Endometrial microvascular endothelial cells (primary cell): Measurements from ENCODE around the gene KCNQ1. TPM values are rescaled to one million over a fixed set of nuclear protein-coding genes. Genes with fewer than 3 reads are reported as not detected.

ENCODE experiments used
- in situ Hi-C: cut with HindIII; loops from 2 replicates; pipeline ENCODE4 v1.10.0; 2017; ENCODE audit warnings: low sequenced_read_pairs, low pct_unique_long_range_greater_than_20kb; ENCODE audit errors: inconsistent ontology term
- total RNA-seq: library from RNA; depleted of rRNA; stranded (reverse); fragments of >200 nt; gene quantifications from one replicate; pipeline ENCODE4 v1.2.3, GENCODE V29; 2015; ENCODE audit errors: inconsistent ontology term

The KCNQ1 gene
- total RNA-seq, 1 donor from 2014 or later, result not detected

- in situ Hi-C loops, result no loop called here
Measured at GRCh38 chr11:2515401-2516275, 70.8 kb downstream of the KCNQ1 start.

GRCh38 chr11:2516276-2517015 lies 71.6 kb downstream of the KCNQ1 start:
- in situ Hi-C loops, result no loop called here

- in situ Hi-C loops, result no loop called here
Measured at GRCh38 chr11:2517016-2517385, 72.2 kb downstream of the KCNQ1 start.

GRCh38 chr11:2517386-2518064 lies 72.7 kb downstream of the KCNQ1 start:
- in situ Hi-C loops, result no loop called here

GRCh38 chr11:2518111-2518982 lies 73.5 kb downstream of the KCNQ1 start:
- in situ Hi-C loops, result no loop called here

- in situ Hi-C loops, result no loop called here
Measured at GRCh38 chr11:2518983-2519340, 74.2 kb downstream of the KCNQ1 start.

- in situ Hi-C loops, result no loop called here
Measured at GRCh38 chr11:2519517-2519861, 74.7 kb downstream of the KCNQ1 start.

- in situ Hi-C loops, result no loop called here
Measured at GRCh38 chr11:2519862-2520735, 75.3 kb downstream of the KCNQ1 start.

GRCh38 chr11:2520736-2521035 lies 75.9 kb downstream of the KCNQ1 start:
- in situ Hi-C loops, result no loop called here

- in situ Hi-C loops, result no loop called here
Measured at GRCh38 chr11:2521081-2521732, 76.4 kb downstream of the KCNQ1 start.

- in situ Hi-C loops, result no loop called here
Measured at GRCh38 chr11:2521733-2522630, 77.2 kb downstream of the KCNQ1 start.

- in situ Hi-C loops, result no loop called here
Measured at GRCh38 chr11:2522631-2523255, 77.9 kb downstream of the KCNQ1 start.

GRCh38 chr11:2523821-2524391 lies 79.1 kb downstream of the KCNQ1 start:
- in situ Hi-C loops, result no loop called here

GRCh38 chr11:2524446-2525165 lies 79.8 kb downstream of the KCNQ1 start:
- in situ Hi-C loops, result no loop called here

- in situ Hi-C loops, result no loop called here
Measured at GRCh38 chr11:2525166-2525861, 80.5 kb downstream of the KCNQ1 start.
